ENCODE results near the gene RIPOR2.

Gene RIPOR2

GRCh38 chr6:24840187-24840586, 95.6 kb downstream of the RIPOR2 start:
- no peak for DNase-seq

- DNase-seq = no peak
Observed at GRCh38 chr6:24838994-24839393, 96.8 kb downstream of the RIPOR2 start.

- DNase-seq = no peak
Observed at GRCh38 chr6:24838081-24838480, 97.7 kb downstream of the RIPOR2 start.

- DNase-seq = no peak
Observed at GRCh38 chr6:24836109-24836508, 99.7 kb downstream of the RIPOR2 start.

GRCh38 chr6:24833711-24834386, 101.9 kb downstream of the RIPOR2 start:
- DNase-seq = no peak

GRCh38 chr6:24832794-24833193, 103.0 kb downstream of the RIPOR2 start:
- no peak for DNase-seq

GRCh38 chr6:24831771-24832716, 103.7 kb downstream of the RIPOR2 start:
- DNase-seq = no peak

DNA sequence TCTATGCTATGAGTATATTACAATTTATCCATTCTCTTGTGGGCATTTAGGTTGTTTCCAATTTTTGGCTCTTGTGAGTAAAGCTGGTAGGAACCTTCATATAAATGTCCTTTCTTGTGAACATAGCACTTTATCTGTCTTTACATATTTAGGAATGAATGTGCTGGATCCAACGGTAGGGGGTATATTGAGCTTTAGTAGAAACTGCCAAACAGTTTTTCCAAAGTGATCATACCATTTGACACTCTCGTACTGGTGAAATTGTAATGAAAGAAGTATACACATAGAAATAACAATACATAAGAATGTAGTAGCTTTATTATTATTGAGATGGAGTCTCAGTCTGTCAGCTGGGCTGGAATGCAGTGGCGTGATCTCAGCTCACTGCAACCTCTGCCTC, 106.1 kb downstream of the RIPOR2 start:
- no peak for DNase-seq

DNA sequence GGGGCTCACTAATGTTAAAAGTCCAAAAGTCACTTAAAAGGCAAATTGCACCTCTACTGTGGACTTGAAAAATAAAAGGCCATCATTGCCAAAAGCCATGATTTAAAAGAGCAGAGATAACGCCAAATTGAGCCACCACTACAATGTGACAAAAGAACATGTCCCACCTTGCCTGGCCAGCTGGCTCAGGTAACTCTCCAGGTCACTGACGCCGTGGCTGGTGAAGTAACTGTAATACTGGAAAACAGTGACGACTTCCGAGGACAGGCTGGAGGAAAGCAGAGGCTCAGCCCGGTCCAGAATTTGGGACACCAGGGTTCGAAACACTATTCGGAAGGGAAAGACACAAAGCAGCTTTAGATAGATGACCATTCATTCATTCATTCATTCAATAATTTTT, 107.8 kb downstream of the RIPOR2 start:
- DNase-seq = no peak

DNA sequence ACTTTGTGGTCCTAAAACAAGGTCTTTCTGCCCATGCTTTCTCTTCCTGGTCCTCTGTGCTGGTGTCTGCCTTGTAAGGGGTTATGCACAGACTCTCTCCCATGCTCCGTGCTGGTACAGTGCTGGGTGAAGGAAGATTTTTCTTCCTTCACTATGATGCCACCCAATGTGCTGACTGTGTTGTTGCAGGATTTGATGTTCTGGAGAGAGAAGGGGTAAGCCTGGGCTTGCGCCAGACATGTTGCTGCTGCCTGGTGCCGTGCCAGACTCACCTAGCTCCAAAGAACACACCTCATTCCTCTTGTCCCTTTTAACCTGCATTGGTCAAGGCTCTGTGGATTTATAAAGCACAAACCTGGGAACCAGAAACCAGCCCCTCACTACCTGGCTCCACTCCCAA, 108.6 kb downstream of the RIPOR2 start:
- no peak for DNase-seq

DNA sequence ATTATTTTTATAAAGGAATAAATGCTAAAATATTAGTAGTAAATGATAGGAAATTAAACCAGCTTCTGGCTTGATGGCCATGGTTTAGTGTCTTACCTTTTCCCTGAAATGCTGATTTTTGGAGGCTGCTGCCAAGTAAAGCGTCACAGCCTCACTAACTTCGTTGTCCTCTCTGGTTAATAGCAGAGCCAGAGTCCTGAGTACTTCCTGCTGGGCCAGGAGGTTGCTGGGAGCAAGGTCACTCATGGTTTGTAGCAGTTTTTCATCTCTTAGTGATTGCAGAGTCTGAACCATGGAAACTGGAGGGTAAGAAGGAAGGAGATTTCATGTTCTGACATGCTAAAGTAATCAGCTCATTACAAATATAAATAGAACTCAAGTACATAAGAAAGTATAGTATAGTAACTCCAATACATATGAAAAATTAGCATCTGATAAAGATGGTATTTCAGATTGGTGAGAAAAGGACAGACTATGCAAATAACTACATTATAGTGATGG, 110.6 kb downstream of the RIPOR2 start:
- DNase-seq = no peak

- DNase-seq = no peak
Observed at GRCh38 chr6:24824142-24824938, 111.4 kb downstream of the RIPOR2 start.

DNA sequence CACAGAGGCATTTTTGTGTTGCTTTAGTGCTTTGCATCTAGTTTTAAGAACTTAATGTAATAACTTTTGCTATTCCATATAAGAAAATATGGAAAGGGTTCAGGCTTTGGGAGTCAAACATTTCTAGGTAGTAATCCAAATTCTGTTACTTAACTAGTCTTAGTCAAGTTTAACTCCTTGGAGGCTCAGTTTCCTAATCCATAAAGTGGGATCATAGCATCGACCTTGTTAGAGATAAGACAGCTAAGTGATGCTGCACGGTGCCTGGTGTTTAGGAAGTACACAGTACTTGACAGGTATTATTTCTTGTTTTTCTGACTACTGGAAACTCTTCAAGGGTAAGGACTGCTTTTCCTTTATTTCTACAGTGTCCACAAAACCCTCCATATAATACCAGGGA, 112.6 kb downstream of the RIPOR2 start:
- no peak for DNase-seq

GRCh38 chr6:24822696-24823095, 113.1 kb downstream of the RIPOR2 start:
- no peak for DNase-seq

DNA sequence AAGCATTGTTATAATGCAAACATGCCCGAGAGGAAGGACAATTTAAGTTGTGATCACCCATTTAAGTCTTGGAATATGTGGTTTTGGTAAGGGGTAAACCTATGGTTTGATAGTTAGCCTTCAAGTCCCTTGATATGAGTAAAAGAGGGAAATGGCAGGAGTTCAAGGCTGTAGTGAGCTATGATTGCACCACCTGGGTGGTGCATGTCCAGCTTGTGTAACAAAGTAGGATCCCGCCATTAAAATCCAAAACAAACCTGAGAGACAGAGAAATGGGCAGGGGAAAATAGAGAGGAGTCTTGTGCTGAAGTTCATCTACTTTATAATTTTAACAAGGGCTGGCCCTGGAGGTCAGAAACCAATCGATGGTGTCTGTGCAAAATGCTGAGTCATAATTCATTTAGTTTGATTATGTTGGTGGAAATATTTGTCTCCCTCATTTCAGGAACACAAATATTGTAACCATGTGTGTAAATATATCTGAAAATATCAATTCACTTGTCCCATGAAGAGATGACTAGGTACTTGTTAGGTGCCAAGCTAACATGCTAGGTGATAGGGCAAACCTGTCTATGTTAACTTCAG, 113.8 kb downstream of the RIPOR2 start:
- no peak for DNase-seq

GRCh38 chr6:24818346-24818745, 117.4 kb downstream of the RIPOR2 start:
- no peak for DNase-seq

- DNase-seq = no peak
Observed at GRCh38 chr6:24809728-24810127, 126.0 kb downstream of the RIPOR2 start.

DNA sequence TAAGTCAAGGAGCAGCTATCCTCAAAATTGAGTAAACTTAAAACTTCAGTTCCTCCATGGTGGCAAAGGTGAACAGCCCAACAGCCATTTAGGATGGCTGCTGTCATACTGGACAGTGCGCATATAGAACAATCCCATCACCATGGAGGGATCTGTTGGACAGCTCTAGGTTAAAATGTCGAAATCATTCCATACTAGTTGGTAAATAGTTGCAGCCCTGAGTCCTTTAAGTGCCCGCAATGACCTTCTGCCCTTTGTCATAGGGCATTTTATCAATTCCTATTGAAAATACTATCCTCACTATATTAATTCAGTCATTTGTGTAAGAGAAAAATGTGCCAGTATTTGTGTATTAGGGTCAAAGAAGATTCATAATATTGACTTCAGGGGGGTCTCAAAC, 128.2 kb downstream of the RIPOR2 start:
- DNase-seq = no peak

DNA sequence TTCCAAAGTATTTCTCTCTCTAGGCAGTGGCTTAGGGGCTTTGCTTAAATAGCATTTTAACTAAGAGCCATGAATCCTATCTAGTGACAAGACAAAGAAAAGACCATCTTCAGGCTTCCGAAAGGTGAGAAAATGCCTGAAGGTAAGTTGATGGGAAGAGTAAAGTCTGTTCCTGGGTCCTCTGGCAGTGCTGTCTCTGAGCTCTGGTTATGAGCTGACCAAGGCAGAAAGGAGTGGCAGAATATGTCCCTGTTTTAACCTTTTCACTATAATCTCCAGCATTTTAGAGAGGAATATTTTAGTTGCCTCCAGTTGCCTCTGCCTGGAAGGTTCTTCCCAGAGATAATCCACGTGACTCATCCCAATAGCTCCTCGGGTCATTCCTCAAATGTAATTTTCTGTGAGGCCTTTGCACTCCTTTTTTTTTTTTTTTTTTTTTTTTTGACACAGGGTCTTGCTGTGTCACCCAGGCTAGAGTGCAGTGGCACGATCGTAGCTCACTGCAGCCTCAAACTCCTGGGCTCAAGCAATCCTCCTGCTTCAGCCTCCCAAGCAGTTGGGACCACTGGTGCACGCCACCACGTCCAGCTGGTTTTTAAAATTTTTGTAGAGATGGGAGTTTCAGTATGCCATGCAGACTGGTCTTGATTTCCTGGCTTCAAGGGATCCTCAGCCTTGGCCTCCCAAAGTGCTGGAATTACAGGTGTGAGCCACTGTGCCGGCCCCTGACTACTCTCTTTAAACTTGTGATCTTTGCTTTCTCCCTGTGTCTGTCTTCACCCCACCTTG, 133.3 kb downstream of the RIPOR2 start:
- DNase-seq = no peak

DNA sequence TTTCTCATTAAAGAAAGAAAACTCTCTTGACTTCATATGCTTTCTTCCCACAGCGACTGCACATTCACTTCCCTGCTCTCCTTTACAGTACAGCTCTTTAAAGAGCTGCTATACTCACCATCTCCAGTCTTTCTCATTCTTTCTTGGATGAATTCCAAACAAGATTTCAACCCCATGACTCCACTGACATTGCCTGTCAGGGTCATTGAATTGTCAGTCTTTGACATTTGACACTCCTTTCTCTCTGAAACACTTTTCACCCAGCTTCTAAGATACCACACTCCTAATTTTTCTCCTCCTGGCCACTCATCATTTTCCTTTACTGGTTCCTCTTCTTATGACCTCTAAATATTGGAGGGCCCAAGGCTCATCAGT, 136.2 kb downstream of the RIPOR2 start:
- no peak for DNase-seq

GRCh38 chr6:24798740-24799540, 136.8 kb downstream of the RIPOR2 start, which contains the start of gene ARMH2:
Gene ARMH2 (minus strand): TSS chr6:24798917. CDS start chr6:24798857, 60 bp downstream.
- DNase-seq = no peak

Measured in activated CD4-positive, alpha-beta T cell treated with anti-CD3 and anti-CD28 coated beads, Interleukin-2, amount 50 U/mL, for 4 hours (primary cell).